Tibial artery (tissue), 4 donors: ENCODE data around the gene CYP2B6.

Source experiments
- DNase-seq, 2 donors: peaks; one replicate each; pipeline ENCODE4 v3.0.0-alpha.2; 2019
- H3K27ac ChIP-seq, 2 donors: fragments of 200-600 bp; sonication (generic) in 1 of 2; 1 replicate in 1 of 2; 2 replicates in 1 of 2; pipeline ENCODE4 v1.5.1; 2018 to 2019; ENCODE audit warnings: mild to moderate bottlenecking in 1 of 2
- H3K27me3 ChIP-seq, 2 donors: fragments of 200-600 bp; sonication (generic) in 1 of 2; one replicate each; pipeline versions ENCODE4 v1.5.1 to v1.6.0; 2016 to 2019
- H3K36me3 ChIP-seq, 3 donors: fragments of 200-600 bp; sonication (generic) in 2 of 3; one replicate each; pipeline ENCODE4 v1.5.1; 2016 to 2019; ENCODE audit warnings: mild to moderate bottlenecking in 2 of 3
- H3K4me1 ChIP-seq, 4 donors: fragments of 200-600 bp; sonication (generic) in 2 of 4; 1 replicate in 3 of 4; 2 replicates in 1 of 4; pipeline ENCODE4 v1.5.1; 2016 to 2019
- H3K4me3 ChIP-seq, 2 donors: fragments of 200-600 bp; sonication (generic) in 1 of 2; 1 replicate in 1 of 2; 2 replicates in 1 of 2; pipeline ENCODE4 v1.5.1; 2018 to 2019; ENCODE audit warnings: mild to moderate bottlenecking in 2 of 2
- H3K9me3 ChIP-seq, 3 donors: fragments of 200-600 bp; sonication (generic) in 1 of 3; one replicate each; pipeline ENCODE4 v1.5.1; 2016 to 2019
- intact Hi-C: fragments of 100-400 bp; cut with DNase I; formaldehyde crosslinking; loops from one replicate; pipeline ENCODE4 v1.15.0; 2023; ENCODE audit warnings: low total_unique reads
- TF ChIP-seq, protein P1 (sequence below), 2 experiments: fragments of 200-600 bp in 1 of 2; fragments of 450-650 bp in 1 of 2; IDR thresholded peaks; one replicate each; pipeline ENCODE4 v1.5.1; 2017 to 2019; ENCODE audit warnings: antibody characterized with exemption in 2 of 2, mild to moderate bottlenecking in 1 of 2, moderate library complexity in 1 of 2

Gene CYP2B6

DNA sequence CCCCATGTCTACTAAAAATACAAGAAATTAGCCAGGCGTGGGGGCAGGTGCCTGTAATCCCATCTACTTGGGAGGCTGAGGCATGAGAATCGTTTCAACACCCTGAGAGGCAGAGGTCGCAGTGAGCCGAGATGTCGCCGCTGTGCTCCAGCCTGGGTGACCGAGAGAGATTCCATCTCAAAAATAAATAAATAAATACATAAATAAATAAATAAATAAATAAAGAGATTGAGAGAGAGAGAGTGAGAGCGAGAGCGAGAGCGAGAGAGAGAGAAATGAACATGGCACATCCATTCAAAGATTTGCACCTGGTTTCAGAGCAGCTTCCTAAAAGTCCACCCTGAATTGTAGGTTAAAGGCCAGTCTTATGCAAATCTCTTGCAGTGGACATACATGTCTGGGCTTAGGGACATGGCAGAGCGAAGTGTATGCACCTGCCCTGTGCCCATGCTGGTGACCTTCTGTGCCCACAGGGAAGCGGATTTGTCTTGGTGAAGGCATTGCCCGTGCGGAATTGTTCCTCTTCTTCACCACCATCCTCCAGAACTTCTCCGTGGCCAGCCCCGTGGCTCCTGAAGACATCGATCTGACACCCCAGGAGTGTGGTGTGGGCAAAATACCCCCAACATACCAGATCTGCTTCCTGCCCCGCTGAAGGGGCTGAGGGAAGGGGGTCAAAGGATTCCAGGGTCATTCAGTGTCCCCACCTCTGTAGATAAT, 42.3 kb upstream of the CYP2B6 start:
- DNase-seq = no peak
- H3K36me3 ChIP-seq = no peaks in the 10 kb centered on the region
- no peaks in the 10 kb centered on the region for H3K4me1 ChIP-seq
- peaks cover 0 to 2% of the 10 kb centered on the region in 2 donors for H3K27me3 ChIP-seq
- intact Hi-C loops = no loop called here
- TF ChIP-seq, protein P1, sequence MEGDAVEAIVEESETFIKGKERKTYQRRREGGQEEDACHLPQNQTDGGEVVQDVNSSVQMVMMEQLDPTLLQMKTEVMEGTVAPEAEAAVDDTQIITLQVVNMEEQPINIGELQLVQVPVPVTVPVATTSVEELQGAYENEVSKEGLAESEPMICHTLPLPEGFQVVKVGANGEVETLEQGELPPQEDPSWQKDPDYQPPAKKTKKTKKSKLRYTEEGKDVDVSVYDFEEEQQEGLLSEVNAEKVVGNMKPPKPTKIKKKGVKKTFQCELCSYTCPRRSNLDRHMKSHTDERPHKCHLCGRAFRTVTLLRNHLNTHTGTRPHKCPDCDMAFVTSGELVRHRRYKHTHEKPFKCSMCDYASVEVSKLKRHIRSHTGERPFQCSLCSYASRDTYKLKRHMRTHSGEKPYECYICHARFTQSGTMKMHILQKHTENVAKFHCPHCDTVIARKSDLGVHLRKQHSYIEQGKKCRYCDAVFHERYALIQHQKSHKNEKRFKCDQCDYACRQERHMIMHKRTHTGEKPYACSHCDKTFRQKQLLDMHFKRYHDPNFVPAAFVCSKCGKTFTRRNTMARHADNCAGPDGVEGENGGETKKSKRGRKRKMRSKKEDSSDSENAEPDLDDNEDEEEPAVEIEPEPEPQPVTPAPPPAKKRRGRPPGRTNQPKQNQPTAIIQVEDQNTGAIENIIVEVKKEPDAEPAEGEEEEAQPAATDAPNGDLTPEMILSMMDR (IDR thresholded peaks at IDR 0.05) = no peak
- H3K4me3 ChIP-seq = no peak overlapping the region
- no peak overlapping the region for H3K27ac ChIP-seq
- peaks cover 0 to 10% (median 7%) of the 10 kb centered on the region in 3 donors for H3K9me3 ChIP-seq

DNA sequence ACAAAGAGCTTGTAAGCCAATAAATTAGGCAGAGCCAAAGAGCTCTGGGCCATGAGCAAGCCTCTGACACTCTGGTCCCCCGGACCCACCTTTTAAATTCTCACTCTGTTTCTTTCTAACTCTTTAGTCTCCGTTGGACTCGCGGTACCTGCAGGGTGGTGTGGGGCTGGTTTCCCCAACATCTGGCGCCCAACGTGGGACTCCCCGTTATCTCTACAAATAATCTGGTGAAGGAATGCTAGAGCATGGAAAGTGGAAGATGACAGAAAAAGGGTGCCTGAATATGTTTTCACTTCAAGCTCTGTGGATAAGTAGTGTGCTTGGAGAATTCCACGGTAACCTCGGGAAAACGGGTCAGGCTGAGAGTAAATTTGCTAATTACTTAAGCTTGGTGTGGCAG, 36.5 kb upstream of the CYP2B6 start:
- Histone ChIP-seq H3K4me3 (no peak overlapping the region), H3K4me1 (no peaks in the 10 kb centered on the region), H3K9me3 (peaks cover 0 to 38% (median 30%) of the 10 kb centered on the region in 3 donors), H3K27me3 (peaks cover 0 to 2% of the 10 kb centered on the region in 2 donors), H3K27ac (no peak overlapping the region), H3K36me3 (no peaks in the 10 kb centered on the region)
- TF ChIP-seq, protein P1 (IDR thresholded peaks at IDR 0.05) = no peak
- DNase-seq = no peak
- intact Hi-C loops = no loop called here

DNA sequence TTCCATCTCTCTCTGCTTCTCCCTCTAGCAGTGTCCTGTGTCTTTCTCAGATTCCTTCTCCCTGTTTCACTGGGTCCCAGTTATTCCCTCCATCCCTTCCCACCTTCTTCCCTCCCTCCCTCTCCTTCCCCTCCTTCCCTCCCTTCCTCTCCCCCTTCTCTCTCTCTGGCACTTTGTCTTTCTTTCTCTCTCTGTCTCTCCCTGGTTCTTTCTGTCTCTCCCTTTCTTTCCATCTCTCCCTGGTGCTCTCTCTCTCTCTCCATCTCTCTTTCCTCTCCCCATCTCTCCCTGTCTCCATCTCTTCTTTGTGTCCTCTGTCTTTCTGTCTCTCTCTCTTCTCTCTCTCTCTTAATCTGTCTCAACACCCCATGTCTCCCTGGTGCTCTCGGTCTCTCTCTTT, 31.7 kb upstream of the CYP2B6 start:
- peaks cover 0 to 22% (median 17%) of the 10 kb centered on the region in 3 donors for H3K9me3 ChIP-seq
- no peaks in the 10 kb centered on the region for H3K36me3 ChIP-seq
- no peak for DNase-seq
- no peaks in the 10 kb centered on the region for H3K27me3 ChIP-seq
- TF ChIP-seq, protein P1 (IDR thresholded peaks at IDR 0.05) = no peak
- H3K4me3 ChIP-seq = no peak overlapping the region
- intact Hi-C loops = no loop called here
- no peak overlapping the region for H3K27ac ChIP-seq
- H3K4me1 ChIP-seq = no peaks in the 10 kb centered on the region

DNA sequence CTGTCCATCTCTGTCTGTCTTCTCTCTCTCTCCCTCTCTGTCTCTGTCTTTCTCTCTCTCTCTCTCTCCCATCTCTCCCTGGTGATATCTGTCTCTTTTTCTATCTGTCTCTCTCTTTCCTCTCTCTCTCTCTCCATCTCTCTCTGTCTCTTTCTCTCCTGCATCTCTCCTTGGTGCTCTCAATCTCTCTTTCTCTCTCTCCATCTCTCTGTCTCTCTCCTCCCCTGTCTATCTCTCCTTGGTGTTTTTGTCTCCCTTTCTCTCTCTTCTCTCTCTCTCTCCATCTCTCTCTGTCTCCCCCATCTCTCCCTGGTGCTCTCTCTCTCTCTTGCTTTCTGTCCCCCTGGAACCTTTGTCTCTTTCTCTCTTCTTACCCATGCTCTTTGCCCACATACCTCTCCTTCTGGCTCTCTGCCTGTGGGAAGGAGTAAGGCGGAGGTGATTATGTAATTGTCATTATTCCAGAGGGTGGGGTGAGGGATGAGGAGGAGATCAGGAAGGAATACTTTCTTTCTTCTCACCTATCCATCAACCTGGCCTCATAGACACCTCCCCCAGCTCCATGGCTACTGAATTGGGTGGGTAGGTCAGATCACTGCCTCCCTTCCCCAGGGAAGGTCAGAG, 30.9 kb upstream of the CYP2B6 start:
- no peak overlapping the region for H3K4me3 ChIP-seq
- no peaks in the 10 kb centered on the region for H3K4me1 ChIP-seq
- H3K36me3 ChIP-seq = no peaks in the 10 kb centered on the region
- intact Hi-C loops = no loop called here
- H3K27ac ChIP-seq = no peak overlapping the region
- TF ChIP-seq, protein P1 (IDR thresholded peaks at IDR 0.05) = no peak
- DNase-seq = no peak
- H3K9me3 ChIP-seq = peaks cover 0 to 14% (median 8%) of the 10 kb centered on the region in 3 donors
- H3K27me3 ChIP-seq = no peaks in the 10 kb centered on the region

DNA sequence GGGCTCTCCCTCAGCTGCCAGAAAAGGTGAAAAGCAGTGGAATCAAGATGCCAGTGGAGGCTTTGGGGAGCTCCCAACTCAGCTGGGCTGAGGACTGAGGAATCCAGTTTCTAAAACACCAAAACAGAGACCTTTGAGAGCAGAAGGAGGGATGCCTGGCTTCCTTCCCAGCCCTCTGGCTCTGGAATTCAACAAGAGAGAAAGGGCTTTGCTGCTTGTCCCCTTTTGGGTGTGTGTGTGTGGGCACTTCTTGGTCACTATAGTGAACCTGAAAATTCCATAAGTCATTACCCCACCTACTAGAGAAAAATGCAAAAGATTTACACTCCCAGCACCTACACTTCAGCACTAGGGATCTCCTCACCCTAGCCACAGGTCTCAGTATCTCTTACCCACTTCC, 30.3 kb upstream of the CYP2B6 start:
- Histone ChIP-seq H3K36me3 (no peaks in the 10 kb centered on the region), H3K4me3 (no peak overlapping the region), H3K27me3 (no peaks in the 10 kb centered on the region)

More for the DNA sequence above, 30.3 kb upstream of the CYP2B6 start:
- Histone ChIP-seq H3K27ac (no peak overlapping the region), H3K4me1 (no peaks in the 10 kb centered on the region), H3K9me3 (peaks cover 0 to 8% (median 2%) of the 10 kb centered on the region in 3 donors)
- TF ChIP-seq, protein P1 (IDR thresholded peaks at IDR 0.05) = no peak
- no peak for DNase-seq
- intact Hi-C loops = no loop called here
